GM18498 (cell line): Measurements from ENCODE around the gene GBP6.
"Not testable (repeated sequence)": the region's sequence is repeated elsewhere in the genome, so short reads cannot be mapped to it uniquely, and the experiment has no call there.

Source experiments
- ATAC-seq: cut with Tn5 transposase; IDR thresholded peaks from one replicate; pipeline ENCODE4 v1.9.1; 2021; ENCODE audit warnings: mild to moderate bottlenecking, moderate library complexity; ENCODE audit not compliant: unreplicated experiment

Gene GBP6

GRCh38 chr1:89364954-89365550 lies 1.2 kb downstream of the GBP6 start:
- no peak for ATAC-seq

- no peak for ATAC-seq
Observed at GRCh38 chr1:89367221-89367620, 3.4 kb downstream of the GBP6 start.

GRCh38 chr1:89369331-89369730 lies 5.5 kb downstream of the GBP6 start:
- ATAC-seq = no peak

GRCh38 chr1:89373810-89374209 lies 10.0 kb downstream of the GBP6 start:
- ATAC-seq = not testable (repeated sequence)

GRCh38 chr1:89378001-89378400 lies 14.1 kb downstream of the GBP6 start:
- ATAC-seq = no peak

- no peak for ATAC-seq
Observed at GRCh38 chr1:89381618-89382017, 17.8 kb downstream of the GBP6 start.

- ATAC-seq = no peak
Observed at GRCh38 chr1:89382479-89382878, 18.6 kb downstream of the GBP6 start.

GRCh38 chr1:89383185-89383584 lies 19.3 kb downstream of the GBP6 start:
- no peak for ATAC-seq

- ATAC-seq = no peak
Observed at GRCh38 chr1:89390707-89391106, 26.8 kb downstream of the GBP6 start.

GRCh38 chr1:89391686-89392085 lies 27.8 kb downstream of the GBP6 start:
- no peak for ATAC-seq

GRCh38 chr1:89394851-89395250 lies 31.0 kb downstream of the GBP6 start:
- ATAC-seq = no peak

- no peak for ATAC-seq
Observed at GRCh38 chr1:89396902-89397301, 33.0 kb downstream of the GBP6 start.

- no peak for ATAC-seq
Observed at GRCh38 chr1:89405275-89405929, 41.5 kb downstream of the GBP6 start.

- ATAC-seq = no peak
Observed at GRCh38 chr1:89407360-89407759, 43.5 kb downstream of the GBP6 start.

- not testable (repeated sequence) for ATAC-seq
Observed at GRCh38 chr1:89407768-89408167, 43.9 kb downstream of the GBP6 start.

- ATAC-seq = no peak
Observed at GRCh38 chr1:89425056-89425455, 61.2 kb downstream of the GBP6 start.

GRCh38 chr1:89429062-89429461 lies 65.2 kb downstream of the GBP6 start:
- peak; percentile 74 for ATAC-seq

GRCh38 chr1:89429681-89430080 lies 65.8 kb downstream of the GBP6 start:
- not testable (repeated sequence) for ATAC-seq

GRCh38 chr1:89433421-89433820 lies 69.6 kb downstream of the GBP6 start:
- no peak for ATAC-seq

- not testable (repeated sequence) for ATAC-seq
Observed at GRCh38 chr1:89434058-89434780, 70.4 kb downstream of the GBP6 start.
